Heart right ventricle (tissue), 16 donors: ENCODE results near the gene EGR2. TPM values are rescaled to one million over a fixed set of nuclear protein-coding genes. Genes with fewer than 3 reads are reported as not detected.

Source experiments
- ATAC-seq, 8 donors: fragments of 200-7000 bp; cut with Tn5 transposase; one replicate each; pipeline ENCODE4 v1.9.1; 2020; ENCODE audit warnings: mild to moderate bottlenecking in 8 of 8, moderate library complexity in 8 of 8, moderate number of reproducible peaks in 1 of 8
- DNase-seq, 2 donors: peaks; one replicate each; pipeline ENCODE4 v3.0.0-alpha.2; 2020
- H3K27ac ChIP-seq, 10 donors: fragments of 200-600 bp; sonication (generic) in 2 of 10; one replicate each; pipeline versions ENCODE4 v1.5.0 to v1.8.0; 2020 to 2022; ENCODE audit warnings: mild to moderate bottlenecking in 3 of 10
- H3K27me3 ChIP-seq, 7 donors: fragments of 200-600 bp; one replicate each; pipeline ENCODE4 v1.8.0; 2021 to 2022; ENCODE audit warnings: mild to moderate bottlenecking in 2 of 7
- H3K36me3 ChIP-seq, 9 donors: fragments of 200-600 bp; sonication (generic) in 1 of 9; one replicate each; pipeline versions ENCODE4 v1.5.0 to v1.8.0; 2020 to 2022; ENCODE audit warnings: mild to moderate bottlenecking in 2 of 9
- H3K4me1 ChIP-seq, 9 donors: fragments of 200-600 bp; sonication (generic) in 1 of 9; one replicate each; pipeline versions ENCODE4 v1.5.0 to v1.8.0; 2020 to 2022; ENCODE audit warnings: mild to moderate bottlenecking in 4 of 9
- H3K4me3 ChIP-seq, 10 donors: fragments of 200-600 bp; sonication (generic) in 2 of 10; one replicate each; pipeline versions ENCODE4 v1.5.0 to v1.8.0; 2020 to 2022; ENCODE audit warnings: mild to moderate bottlenecking in 7 of 10, moderate library complexity in 2 of 10
- H3K9me3 ChIP-seq, 11 donors: fragments of 200-600 bp in 10 of 11; sonication (generic) in 2 of 11; one replicate each; pipeline versions ENCODE4 v1.5.0 to v1.8.0; 2013 to 2022; ENCODE audit warnings: mild to moderate bottlenecking in 2 of 11, control low read depth in 1 of 11, moderate library complexity in 1 of 11
- CTCF ChIP-seq, 9 donors: fragments of 200-600 bp; sonication (generic) in 2 of 9; IDR thresholded peaks; one replicate each; pipeline versions ENCODE4 v1.5.0 to v1.8.0; 2021 to 2022; ENCODE audit warnings: antibody characterized with exemption in 9 of 9, mild to moderate bottlenecking in 5 of 9, moderate library complexity in 1 of 9
- WGBS, 2 donors: extraction: QIAGEN DNeasy Blood & Tissue Kit; methylation state at CpG; one replicate each; pipeline ENCODE4 v1.1.7; 2013; ENCODE audit warnings: inconsistent platforms in 1 of 2; 5-methylcytosine and 5-hydroxymethylcytosine counted together
- intact Hi-C, 10 donors: fragments of 100-400 bp; cut with DNase I; formaldehyde crosslinking; loops; one replicate each; pipeline versions ENCODE4 v1.11.1 to v1.14.2; 2022
- polyA plus RNA-seq, 2 donors: library from polyadenylated mRNA; stranded (reverse); fragments of 200-250 nt; gene quantifications; one replicate each; pipeline ENCODE4 v1.2.3, GENCODE V29; 2013
- total RNA-seq, 10 donors: library from RNA; stranded (reverse); fragmentation: NEBNext Ultra II Directional in 3 of 10; extraction: Animal tissue kit (Norgen Biotek cat#: 25700) in 3 of 10; gene quantifications; one replicate each; pipeline versions ENCODE4 v1.2.1 to v1.2.4, GENCODE V29; 2021 to 2023
- donor health status: Arrhythmogenic right ventricular cardiomyopathy.
- donor health status: ischemic (EF 13 %, LVEDD 7.1; RV severe dilation, severe dysfunction).
- donor health status: healthy with polysubstance abuse.
- donor health status: DM: no; HTN: yes; CAD: no.
- donor health status: DM: no; HTN: no; CAD: no.
- donor health status: ischemic (EF 25% LVEDD 6.9; RV normal size, moderate dysfunction).
- donor health status: ischemic (EF 25% LVEDD 5.7; RV mildly dilated, moderate dysfunction).
- donor health status: healthy.
- donor health status: DM: yes; HTN: yes; CAD: no.
- donor health status: Ischemic cardiomyopathy.
- donor health status: ischemic (EF 35%, LVEDD 5.7; RV mildly dilated, moderate dysfunction).
- donor health status: nonischemic (EF 11% LVEDD 7.7; RV severe dilation, severe dysfunction).
- donor health status: DM: yes; HTN: yes; CAD: no.
- donor health status: PGD.
- donor health status: ischemic (EF 29% LVEDD 5.4; RV normal size, mild dysfunction).
- donor health status: nonischemic (EF 23%, LVEDD 6.1; RV moderate dilation, normal function).

The EGR2 gene
- total and polyA plus RNA-seq, 12 donors = 0.49 to 19.3 (median 2.9) TPM

DNA sequence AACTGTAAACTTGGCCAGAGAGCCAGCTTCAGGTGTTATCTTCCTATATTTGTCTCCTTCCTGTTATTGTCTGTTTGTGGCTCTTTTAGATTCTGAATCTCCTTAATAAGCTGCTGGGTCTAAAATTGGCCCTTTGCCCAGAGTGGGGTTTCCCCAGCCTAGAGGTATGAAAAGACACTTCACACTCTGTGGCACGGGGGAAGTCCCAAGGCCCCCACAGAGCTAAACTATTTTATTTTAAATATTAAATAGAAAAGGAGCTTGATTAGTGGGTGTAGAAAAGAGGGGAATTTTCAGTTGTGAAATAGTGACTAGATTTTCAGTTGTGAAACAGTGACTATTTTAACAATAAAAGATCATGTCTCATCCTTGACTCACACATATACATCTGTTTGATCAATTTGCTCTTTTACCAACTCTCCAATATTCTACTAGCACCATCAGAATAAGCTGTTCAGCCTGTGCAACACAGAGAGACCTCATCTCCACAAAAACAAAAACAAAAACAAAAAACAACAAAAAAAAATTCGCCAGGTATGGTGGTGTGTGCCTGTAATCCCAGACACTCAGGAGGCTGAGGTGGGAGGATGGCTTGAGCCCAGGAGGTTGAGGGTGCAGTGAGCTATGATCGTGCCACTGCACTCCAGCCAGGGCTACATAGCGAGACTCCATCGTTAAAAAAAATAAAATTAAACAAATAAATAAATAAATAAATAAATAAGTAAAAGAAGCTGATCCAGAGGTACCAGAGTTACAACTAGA lies 36.5 kb downstream of the EGR2 start:
- peaks cover 0 to 7% (median 0%) of the 10 kb centered on the region in 11 donors for H3K9me3 ChIP-seq

GRCh38 chr10:62778125-62778524 lies 38.0 kb downstream of the EGR2 start:
- H3K27ac ChIP-seq = no peak overlapping the region
- ATAC-seq = no peak
- TF ChIP-seq CTCF (IDR thresholded peaks at IDR 0.05) = no peak
- no peaks in the 10 kb centered on the region for H3K27me3 ChIP-seq
- no peaks in the 10 kb centered on the region for H3K36me3 ChIP-seq
- intact Hi-C loops = no loop called here
- H3K9me3 ChIP-seq = peaks cover 0 to 5% (median 0%) of the 10 kb centered on the region in 11 donors
- peaks cover 0 to 12% (median 0%) of the 10 kb centered on the region in 9 donors for H3K4me1 ChIP-seq
- WGBS, 2 donors = 95 to 100% methylated on average over 2 of the region's 2 CpGs
- DNase-seq = no peak
- H3K4me3 ChIP-seq = no peak overlapping the region

More for the DNA sequence above, 36.5 kb downstream of the EGR2 start:
- Histone ChIP-seq H3K4me1 (peaks cover 0 to 12% (median 0%) of the 10 kb centered on the region in 9 donors), H3K27ac (no peak overlapping the region), H3K4me3 (no peak overlapping the region), H3K27me3 (no peaks in the 10 kb centered on the region), H3K36me3 (no peaks in the 10 kb centered on the region)
- DNase-seq = no peak
- WGBS, 2 donors = 81 to 87% methylated on average over 5 of the region's 5 CpGs
- intact Hi-C loops = no loop called here
- TF ChIP-seq CTCF (IDR thresholded peaks at IDR 0.05) = no peak
- ATAC-seq = no peak

- H3K4me1 ChIP-seq = peaks cover 0 to 37% (median 19%) of the 10 kb centered on the region in 9 donors
- peaks cover 0 to 5% (median 0%) of the 10 kb centered on the region in 11 donors for H3K9me3 ChIP-seq
- ATAC-seq (peak in 6 of 8 donors; percentile 41 to 82 (median 63)), DNase-seq (no peak)
- no peaks in the 10 kb centered on the region for H3K27me3 ChIP-seq
- H3K4me3 ChIP-seq = no peak overlapping the region
- WGBS, 2 donors = 30 to 48% methylated on average over 7 of the region's 7 CpGs
- intact Hi-C loops = no loop called here
- no peaks in the 10 kb centered on the region for H3K36me3 ChIP-seq
- no peak for TF ChIP-seq CTCF (IDR thresholded peaks at IDR 0.05)
- H3K27ac ChIP-seq = peak overlapping the region in 4 of 10 donors; percentile 2 to 39 (median 16)
These were observed 43.8 kb downstream of the EGR2 start for GRCh38 chr10:62772186-62772974.

- peak in 7 of 8 donors; percentile 50 to 72 (median 53) for ATAC-seq
- intact Hi-C loops = loop anchor here in 1 of 10 donors (2.0 kb wide), 1 partner anchor 37 kb away; no protein-coding TSS in a partner anchor
- no peaks in the 10 kb centered on the region for H3K27me3 ChIP-seq
- 97 to 100% methylated on average over 1 of the region's 1 CpG for WGBS, 2 donors
- no peak for DNase-seq
- no peak overlapping the region for H3K27ac ChIP-seq
- no peak overlapping the region for H3K4me3 ChIP-seq
- H3K36me3 ChIP-seq = no peaks in the 10 kb centered on the region
- TF ChIP-seq CTCF (IDR thresholded peaks at IDR 0.05) = no peak
- H3K9me3 ChIP-seq = no peaks in the 10 kb centered on the region
- peaks cover 0 to 37% (median 19%) of the 10 kb centered on the region in 9 donors for H3K4me1 ChIP-seq
These were observed 46.5 kb downstream of the EGR2 start for GRCh38 chr10:62769574-62770242.
